K562 (cell line): ENCODE data around the gene DLX6. TPM values are rescaled to one million over a fixed set of nuclear protein-coding genes. Genes with fewer than 3 reads are reported as not detected.

Experiments used
- ATAC-seq: fragments of 200-7000 bp; cut with Tn5 transposase; 3 replicates; pipeline ENCODE4 v1.9.1; 2020; ENCODE audit warnings: moderate library complexity
- BruUV-seq: library from RNA; stranded (reverse); fragments of 400-500 nt; replicated peaks from 2 replicates; lab custom pipeline; 2021; lab: Mats Ljungman, UMichigan
- CTCF ChIA-PET: fragments of 300-600 bp; formaldehyde crosslinking; extraction: SDS; loops from one replicate; lab custom pipeline; 2021; ENCODE audit warnings: low intra/inter-chr PET ratio; lab: Yijun Ruan, JAX
- POLR2A ChIA-PET: fragments of 300-600, 350-650 bp; sonication (Branson Sonifier 250); formaldehyde crosslinking; extraction: SDS; loops from one replicate; lab custom pipeline; 2021; ENCODE audit warnings: antibody characterized with exemption, inconsistent platforms; lab: Yijun Ruan, JAX
- DNase-seq, 4 experiments: peaks; one replicate each; pipeline versions ENCODE4 v3.0.0 to v3.0.0-alpha.2; 2011 to 2018; ENCODE audit warnings: low spot score in 3 of 4, mixed read lengths in 3 of 4; ENCODE audit errors: extremely low read depth in 1 of 4
- FAIRE-seq: peaks from 2 replicates; lab custom pipeline; 2011; peaks lifted over from hg19 to GRCh38; lab: Jason Lieb, UNC
- H2AFZ ChIP-seq: 2 replicates; pipeline ENCODE4 v1.6.0; 2011; ENCODE audit warnings: low read depth, low read length, control low read depth, inconsistent platforms
- H3K27ac ChIP-seq: fragments of 200-600 bp; 3 replicates; pipeline ENCODE4 v1.8.0; 2011; ENCODE audit warnings: low read depth, mild to moderate bottlenecking, control low read depth, inconsistent platforms, low read length, moderate library complexity, mixed read lengths; ENCODE audit errors: extremely low read depth
- H3K27me3 ChIP-seq, 2 experiments: fragments of 300-600 bp in 1 of 2; 2 replicates in 1 of 2; 3 replicates in 1 of 2; pipeline versions ENCODE4 v1.6.0 to v1.8.0; 2011; ENCODE audit warnings: inconsistent platforms in 2 of 2, low read length in 2 of 2, mild to moderate bottlenecking in 1 of 2, mixed read lengths in 1 of 2, moderate library complexity in 1 of 2; ENCODE audit not compliant: control insufficient read depth in 2 of 2, insufficient read depth in 2 of 2
- H3K36me3 ChIP-seq: fragments of 300-600 bp; 3 replicates; pipeline ENCODE4 v1.8.0; 2011; ENCODE audit warnings: mild to moderate bottlenecking, low read length, inconsistent platforms; ENCODE audit not compliant: control insufficient read depth, insufficient read depth
- H3K4me1 ChIP-seq, 2 experiments: fragments of 200-600 bp in 1 of 2; replicated peaks in 1 of 2; 2 replicates in 1 of 2; 3 replicates in 1 of 2; pipeline versions ENCODE4 v1.5.1 to v1.8.0; 2011; ENCODE audit warnings: inconsistent platforms in 2 of 2, low read length in 2 of 2, mild to moderate bottlenecking in 1 of 2, mixed read lengths in 1 of 2, moderate library complexity in 1 of 2; ENCODE audit not compliant: control insufficient read depth in 2 of 2, insufficient read depth in 2 of 2
- H3K4me2 ChIP-seq: 2 replicates; pipeline ENCODE4 v1.6.1; 2011; ENCODE audit warnings: low read length, control low read depth, inconsistent platforms, mixed read lengths; ENCODE audit not compliant: insufficient read depth
- H3K4me3 ChIP-seq: fragments of 200-600 bp; sonication (generic), shearing (Covaris generic); 2 replicates; pipeline ENCODE4 v1.5.1; 2016; ENCODE audit warnings: control low read depth, inconsistent platforms
- H3K79me2 ChIP-seq: fragments of 200-600 bp; 3 replicates; pipeline ENCODE4 v1.8.0; 2011; ENCODE audit warnings: low read length, inconsistent platforms; ENCODE audit not compliant: control insufficient read depth, insufficient read depth
- H3K9ac ChIP-seq, 2 experiments: 2 replicates each; pipeline versions ENCODE4 v1.6.0 to v1.6.1; 2011; ENCODE audit warnings: low read depth in 2 of 2, low read length in 2 of 2, control low read depth in 1 of 2, inconsistent platforms in 1 of 2, mild to moderate bottlenecking in 1 of 2, mixed read lengths in 1 of 2; ENCODE audit not compliant: insufficient read depth in 1 of 2
- H3K9me1 ChIP-seq: one replicate; pipeline ENCODE4 v1.6.0; 2011; ENCODE audit warnings: inconsistent platforms, mild to moderate bottlenecking, low read length, moderate library complexity; ENCODE audit not compliant: control insufficient read depth, insufficient read depth
- H3K9me3 ChIP-seq: replicated peaks from 2 replicates; pipeline ENCODE4 v1.5.1; 2011; ENCODE audit warnings: low read depth, low read length, inconsistent platforms; ENCODE audit not compliant: control insufficient read depth, insufficient read depth
- H4K20me1 ChIP-seq: replicated peaks from 2 replicates; pipeline ENCODE4 v1.6.1; 2011; ENCODE audit warnings: low read length, inconsistent platforms, mixed read lengths; ENCODE audit not compliant: control insufficient read depth, insufficient read depth
- BCL6 ChIP-seq: fragments of 250-450 bp; sonication (Bioruptor Pico); IDR thresholded peaks from 2 replicates; pipeline ENCODE4 v1.4.0; 2020
- CEBPZ ChIP-seq: fragments of 150-350 bp; IDR thresholded peaks from 2 replicates; pipeline ENCODE4 v1.6.1; 2014; ENCODE audit warnings: low read depth, mild to moderate bottlenecking, low read length, borderline replicate concordance
- ETV1 ChIP-seq: fragments of 450-650 bp; conservative IDR thresholded peaks from 2 replicates; pipeline ENCODE4 v1.6.1; 2016; ENCODE audit warnings: missing genetic modification characterization, control low read depth, low read depth, missing compliant biosample characterization
- FOXJ3 ChIP-seq: sonication (generic); formaldehyde crosslinking; IDR thresholded peaks from 2 replicates; pipeline ENCODE4 v1.4.0; 2020; ENCODE audit warnings: mild to moderate bottlenecking, missing genetic modification reagents
- FOXM1 ChIP-seq, 2 experiments: fragments of 450-650 bp in 1 of 2; sonication (generic) in 1 of 2; formaldehyde crosslinking in 1 of 2; IDR thresholded peaks; 2 replicates each; pipeline versions ENCODE4 v1.6.1 to v1.9.0; 2017 to 2022; ENCODE audit warnings: low read depth in 2 of 2, mild to moderate bottlenecking in 2 of 2, missing genetic modification reagents in 1 of 2, moderate library complexity in 1 of 2
- GATAD2B ChIP-seq: fragments of 450-650 bp; IDR thresholded peaks from 2 replicates; pipeline ENCODE4 v1.6.1; 2017; ENCODE audit warnings: mild to moderate bottlenecking, borderline replicate concordance
- GTF2B ChIP-seq: IDR thresholded peaks from 2 replicates; pipeline ENCODE4 v1.6.1; 2011; ENCODE audit not compliant: insufficient read length; ENCODE audit errors: extremely low read depth
- HDAC3 ChIP-seq: fragments of 450-650 bp; IDR thresholded peaks from 2 replicates; pipeline ENCODE4 v1.6.1; 2018; ENCODE audit warnings: borderline replicate concordance, mild to moderate bottlenecking, moderate library complexity; ENCODE audit not compliant: partially characterized antibody
- PCBP1 ChIP-seq: fragments of 200-400 bp; formaldehyde crosslinking; IDR thresholded peaks from 2 replicates; pipeline ENCODE4 v1.6.1; 2018; ENCODE audit warnings: mild to moderate bottlenecking, low read depth, low read length; ENCODE audit not compliant: poor library complexity, severe bottlenecking
- XRCC4 ChIP-seq: IDR thresholded peaks from one replicate; pipeline ENCODE4 v1.6.1; 2011; ENCODE audit not compliant: insufficient read depth, insufficient read length; ENCODE audit errors: extremely low read depth
- YBX1 ChIP-seq: fragments of 450-650 bp; IDR thresholded peaks from 2 replicates; pipeline ENCODE4 v1.7.1; 2016; ENCODE audit warnings: mild to moderate bottlenecking
- ZMIZ1 ChIP-seq, 2 experiments: fragments of 150-350 bp in 1 of 2; IDR thresholded peaks; 2 replicates each; pipeline ENCODE4 v1.6.1; 2012 to 2016; ENCODE audit warnings: low read depth in 2 of 2, low read length in 2 of 2, mild to moderate bottlenecking in 1 of 2, moderate library complexity in 1 of 2
- ZNF274 ChIP-seq: IDR thresholded peaks from 2 replicates; pipeline ENCODE4 v1.6.1; 2011; ENCODE audit warnings: low read depth, mild to moderate bottlenecking, low read length, moderate library complexity, borderline replicate concordance
- ZNF444 ChIP-seq: fragments of 250-450 bp; sonication (Bioruptor Pico); IDR thresholded peaks from 2 replicates; pipeline ENCODE4 v1.4.0; 2020; ENCODE audit warnings: mild to moderate bottlenecking, moderate library complexity
- ZNF583 ChIP-seq: fragments of 250-450 bp; sonication (Bioruptor Pico); IDR thresholded peaks from 2 replicates; pipeline ENCODE4 v1.4.0; 2020
- ZNF764 ChIP-seq: fragments of 250-450 bp; sonication (Bioruptor Pico); IDR thresholded peaks from 2 replicates; pipeline ENCODE4 v1.4.0; 2020; ENCODE audit warnings: low read depth, mild to moderate bottlenecking, moderate library complexity
- WGBS: fragments of 100-300 bp; shearing (Covaris generic); methylation state at CpG from one replicate; pipeline ENCODE4 v1.1.6; 2016; ENCODE audit warnings: low coverage, mixed read lengths; ENCODE audit not compliant: insufficient coverage; ENCODE audit errors: missing lambda C conversion rate; 5-methylcytosine and 5-hydroxymethylcytosine counted together
- in situ Hi-C: fragments of 300-500 bp; cut with MboI; formaldehyde crosslinking; loops from 4 replicates; pipeline ENCODE4 v1.15.0; 2018; ENCODE audit warnings: inconsistent platforms, mixed read lengths
- intact Hi-C: fragments of 100-400 bp; cut with micrococcal nuclease; formaldehyde crosslinking; loops from 2 replicates; pipeline ENCODE4 v1.14.2; 2022
- polyA plus RNA-seq, 8 experiments: library from polyadenylated mRNA; depleted of rRNA in 4 of 8; stranded (reverse) in 5 of 8; unstranded in 3 of 8; fragments of >200 nt; fragmentation: Nextera tagmentation in 2 of 8; fragmentation: Illumina TruSeq in 1 of 8; extraction: Ambion mirVana in 2 of 8; extraction: Trizol in 1 of 8; gene quantifications; 2 replicates each; pipeline versions ENCODE4 v1.2.1 to v1.2.3, GENCODE V29; 2011 to 2014; ENCODE audit warnings: inconsistent platforms in 1 of 8, missing spikeins in 1 of 8
- total RNA-seq, 7 experiments: library from RNA; depleted of rRNA in 6 of 7; stranded (reverse); fragments of >200 nt in 6 of 7; fragmentation: Illumina TruSeq in 2 of 7; extraction: Trizol in 2 of 7; gene quantifications; 2 replicates each; pipeline versions ENCODE4 v1.2.1 to v1.2.3, GENCODE V29; 2011 to 2021; ENCODE audit warnings: low replicate concordance in 1 of 7

Gene DLX6
- total and polyA plus RNA-seq, 9 of the 15 experiments (the other 6 are each of a cell fraction or from before 2014, with no cell fraction given), result not detected

- H3K36me3 ChIP-seq, result no peaks in the 10 kb centered on the region
- no peaks in the 10 kb centered on the region for H3K79me2 ChIP-seq
- no peak overlapping the region for H3K4me2 ChIP-seq
- no peaks in the 10 kb centered on the region; a peak in 1 of 5 replicates for H3K27me3 ChIP-seq
- intact Hi-C loops, result no loop called here
- DNase-seq, result no peak
- WGBS, result 0% methylated on average over 2 of the region's 2 CpGs
- POLR2A ChIA-PET, result no interaction called here
- H3K9me3 ChIP-seq, result no peaks in the 10 kb centered on the region
- CTCF ChIA-PET, result no interaction called here
- in situ Hi-C loops, result no loop called here
- H3K27ac ChIP-seq, result no peak overlapping the region
- BruUV-seq, result no TSS peak
- H2AFZ ChIP-seq, result no peak overlapping the region
- no peaks in the 10 kb centered on the region for H3K9me1 ChIP-seq
- H3K4me3 ChIP-seq, result no peak overlapping the region
- no peak overlapping the region for H3K9ac ChIP-seq
- no peaks in the 10 kb centered on the region for H3K4me1 ChIP-seq
- FAIRE-seq, result no peak
- no peak for ATAC-seq
- H4K20me1 ChIP-seq, result no peaks in the 10 kb centered on the region
- TF ChIP-seq YBX1, result no peak
- no peak for TF ChIP-seq ZNF583 (CRISPR knock-in tag)
- no peak for TF ChIP-seq FOXJ3
- TF ChIP-seq ZNF444 (CRISPR knock-in tag), result no peak
- TF ChIP-seq ETV1, result no peak
- TF ChIP-seq ZNF274, result no peak
- no peak for TF ChIP-seq GATAD2B
- TF ChIP-seq ZMIZ1 (IDR thresholded peaks at IDR 0.05; ENCODE audit: low read depth in 2 of 2, low read length in 2 of 2), result no peak
- no peak for TF ChIP-seq PCBP1
- no peak for TF ChIP-seq CEBPZ
- TF ChIP-seq BCL6 (CRISPR knock-in tag), result no peak
- no peak for TF ChIP-seq HDAC3
- no peak for TF ChIP-seq FOXM1 (IDR thresholded peaks at IDR 0.05; ENCODE audit: low read depth)
- TF ChIP-seq FOXM1 (CRISPR knock-in tag; IDR thresholded peaks at IDR 0.05; ENCODE audit: low read depth), result no peak
- no peak for TF ChIP-seq ZNF764 (CRISPR knock-in tag)
- TF ChIP-seq XRCC4, result no peak
- TF ChIP-seq GTF2B, result no peak
These were observed 37.9 kb downstream of the DLX6 start for GRCh38 chr7:97043281-97043680.
